HEK293 (cell line): ENCODE measurements around the gene LDLRAD4.

Experiments used
- CTCF ChIA-PET: fragments of 350-600 bp; formaldehyde crosslinking; extraction: SDS; loops from one replicate; lab custom pipeline; 2021; ENCODE audit warnings: antibody characterized with exemption; lab: Yijun Ruan, JAX
- POLR2A ChIA-PET: fragments of 300-600 bp; formaldehyde crosslinking; extraction: SDS; loops from one replicate; lab custom pipeline; 2020; ENCODE audit warnings: antibody characterized with exemption, inconsistent platforms; lab: Yijun Ruan, JAX
- H3K27ac ChIP-seq: fragments of 200-500 bp; sonication (Bioruptor generic); 2 replicates; pipeline ENCODE4 v1.5.1; 2014; ENCODE audit warnings: low read depth, low read length, control low read depth, inconsistent platforms; ENCODE audit errors: extremely low read depth
- H3K36me3 ChIP-seq, 2 experiments: fragments of 200-500 bp in 1 of 2; sonication (Bioruptor generic) in 1 of 2; 1 replicate in 1 of 2; 2 replicates in 1 of 2; pipeline ENCODE4 v1.5.1; 2014 to 2017; ENCODE audit warnings: inconsistent platforms in 2 of 2, low read length in 2 of 2; ENCODE audit not compliant: control insufficient read depth in 2 of 2, insufficient read depth in 1 of 2
- H3K4me1 ChIP-seq: fragments of 200-500 bp; sonication (Bioruptor generic); 2 replicates; pipeline ENCODE4 v1.5.1; 2014; ENCODE audit warnings: mild to moderate bottlenecking, low read length, inconsistent platforms; ENCODE audit not compliant: control insufficient read depth, insufficient read depth
- H3K4me3 ChIP-seq: 2 replicates; pipeline ENCODE4 v1.5.1; 2011; ENCODE audit warnings: low read depth, mild to moderate bottlenecking, control low read depth, low read length, moderate library complexity
- H3K9me3 ChIP-seq: fragments of 200-500 bp; sonication (Bioruptor generic); 2 replicates; pipeline ENCODE4 v1.5.1; 2014; ENCODE audit warnings: low read depth, low read length, inconsistent platforms; ENCODE audit not compliant: control insufficient read depth, insufficient read depth
- BCL6B ChIP-seq: fragments of 450-650 bp; formaldehyde crosslinking; IDR thresholded peaks from 2 replicates; pipeline ENCODE4 v1.5.1; 2017; ENCODE audit warnings: missing biosample characterization, missing genetic modification characterization
- ELK4 ChIP-seq: IDR thresholded peaks from 2 replicates; pipeline ENCODE4 v1.6.1; 2011; ENCODE audit warnings: mild to moderate bottlenecking, low read depth, low read length, borderline replicate concordance
- FEZF1 ChIP-seq: fragments of 450-650 bp; formaldehyde crosslinking; IDR thresholded peaks from 2 replicates; pipeline ENCODE4 v1.5.1; 2016; ENCODE audit warnings: missing biosample characterization, missing genetic modification characterization
- GLI2 ChIP-seq: fragments of 450-650 bp; formaldehyde crosslinking; IDR thresholded peaks from 2 replicates; pipeline ENCODE4; 2017; ENCODE audit warnings: missing biosample characterization, missing genetic modification characterization, low read depth, borderline replicate concordance
- KLF16 ChIP-seq: fragments of 450-650 bp; formaldehyde crosslinking; IDR thresholded peaks from 2 replicates; pipeline ENCODE4 v1.5.1; 2017; ENCODE audit warnings: missing biosample characterization, missing genetic modification characterization
- MZF1 ChIP-seq: fragments of 450-650 bp; formaldehyde crosslinking; IDR thresholded peaks from 2 replicates; pipeline ENCODE4 v1.5.1; 2017; ENCODE audit warnings: missing biosample characterization, missing genetic modification characterization, borderline replicate concordance
- SCRT1 ChIP-seq: fragments of 450-650 bp; formaldehyde crosslinking; IDR thresholded peaks from 2 replicates; pipeline ENCODE4 v1.5.1; 2016; ENCODE audit warnings: missing biosample characterization, missing genetic modification characterization, borderline replicate concordance
- ZBTB20 ChIP-seq: fragments of 450-650 bp; formaldehyde crosslinking; IDR thresholded peaks from 2 replicates; pipeline ENCODE4 v1.5.1; 2016; ENCODE audit warnings: missing biosample characterization, missing genetic modification characterization
- ZBTB48 ChIP-seq: fragments of 450-650 bp; formaldehyde crosslinking; IDR thresholded peaks from 2 replicates; pipeline ENCODE4 v1.5.1; 2016; ENCODE audit warnings: missing biosample characterization, missing genetic modification characterization
- ZBTB7A ChIP-seq: fragments of 450-650 bp; formaldehyde crosslinking; IDR thresholded peaks from 2 replicates; pipeline ENCODE4 v1.5.1; 2016; ENCODE audit warnings: low read depth, missing biosample characterization, missing genetic modification characterization
- ZEB2 ChIP-seq: fragments of 450-650 bp; formaldehyde crosslinking; IDR thresholded peaks from 2 replicates; pipeline ENCODE4 v1.5.1; 2016; ENCODE audit warnings: missing biosample characterization, missing genetic modification characterization
- ZFP69B ChIP-seq: fragments of 450-650 bp; formaldehyde crosslinking; IDR thresholded peaks from 2 replicates; pipeline ENCODE4 v1.5.1; 2016; ENCODE audit warnings: missing biosample characterization, missing genetic modification characterization
- ZIC2 ChIP-seq: fragments of 450-650 bp; formaldehyde crosslinking; IDR thresholded peaks from 2 replicates; pipeline ENCODE4 v1.5.1; 2016; ENCODE audit warnings: missing biosample characterization, missing genetic modification characterization
- ZNF175 ChIP-seq: fragments of 450-650 bp; formaldehyde crosslinking; IDR thresholded peaks from 2 replicates; pipeline ENCODE4 v1.5.1; 2016; ENCODE audit warnings: missing biosample characterization, missing genetic modification characterization
- ZNF19 ChIP-seq: fragments of 450-650 bp; formaldehyde crosslinking; IDR thresholded peaks from 2 replicates; pipeline ENCODE4; 2016; ENCODE audit warnings: missing biosample characterization, missing genetic modification characterization, low read depth
- ZNF274 ChIP-seq, 2 experiments: fragments of 200-500 bp in 1 of 2; fragments of 450-650 bp in 1 of 2; sonication (Bioruptor generic) in 1 of 2; formaldehyde crosslinking in 1 of 2; IDR thresholded peaks; 2 replicates each; pipeline versions ENCODE4 v1.5.1 to v1.6.1; 2014 to 2016; ENCODE audit warnings: borderline replicate concordance in 1 of 2, inconsistent platforms in 1 of 2, low read length in 1 of 2, missing biosample characterization in 1 of 2, missing genetic modification characterization in 1 of 2
- ZNF280D ChIP-seq: fragments of 450-650 bp; formaldehyde crosslinking; IDR thresholded peaks from 2 replicates; pipeline ENCODE4 v1.5.1; 2016; ENCODE audit warnings: missing biosample characterization, missing genetic modification characterization
- ZNF404 ChIP-seq: fragments of 450-650 bp; formaldehyde crosslinking; IDR thresholded peaks from 2 replicates; pipeline ENCODE4 v1.5.1; 2017; ENCODE audit warnings: missing biosample characterization, missing genetic modification characterization
- ZNF433 ChIP-seq: fragments of 450-650 bp; formaldehyde crosslinking; IDR thresholded peaks from 2 replicates; pipeline ENCODE4 v1.5.1; 2016; ENCODE audit warnings: missing biosample characterization, missing genetic modification characterization, low read depth
- ZNF514 ChIP-seq: fragments of 450-650 bp; formaldehyde crosslinking; IDR thresholded peaks from 2 replicates; pipeline ENCODE4 v1.5.1; 2016; ENCODE audit warnings: missing biosample characterization, missing genetic modification characterization
- ZNF623 ChIP-seq: fragments of 450-650 bp; formaldehyde crosslinking; IDR thresholded peaks from 2 replicates; pipeline ENCODE4 v1.5.1; 2016; ENCODE audit warnings: missing biosample characterization, missing genetic modification characterization
- ZNF639 ChIP-seq: fragments of 450-650 bp; formaldehyde crosslinking; IDR thresholded peaks from 2 replicates; pipeline ENCODE4 v1.5.1; 2016; ENCODE audit warnings: missing biosample characterization, missing genetic modification characterization
- ZNF670 ChIP-seq: fragments of 450-650 bp; formaldehyde crosslinking; IDR thresholded peaks from 2 replicates; pipeline ENCODE4 v1.5.1; 2016; ENCODE audit warnings: missing biosample characterization, missing genetic modification characterization, low read depth
- ZNF677 ChIP-seq: fragments of 450-650 bp; IDR thresholded peaks from 2 replicates; pipeline ENCODE4 v1.5.0; 2018; ENCODE audit warnings: missing biosample characterization, mild to moderate bottlenecking, missing genetic modification characterization, moderate library complexity
- ZNF777 ChIP-seq: fragments of 450-650 bp; formaldehyde crosslinking; IDR thresholded peaks from 2 replicates; pipeline ENCODE4 v1.5.1; 2017; ENCODE audit warnings: missing biosample characterization, missing genetic modification characterization, borderline replicate concordance
- ZNF830 ChIP-seq: fragments of 450-650 bp; IDR thresholded peaks from 2 replicates; pipeline ENCODE4 v1.5.0; 2018; ENCODE audit warnings: missing biosample characterization, missing genetic modification characterization, low read depth, mild to moderate bottlenecking, moderate library complexity
- ZSCAN5A ChIP-seq: fragments of 450-650 bp; formaldehyde crosslinking; IDR thresholded peaks from 2 replicates; pipeline ENCODE4 v1.5.1; 2016; ENCODE audit warnings: missing biosample characterization, missing genetic modification characterization

The LDLRAD4 gene

GRCh38 chr18:13412901-13413300 is 194.3 kb downstream of the LDLRAD4 start (continued):
- TF ChIP-seq ZNF639 = no peak
- TF ChIP-seq, all 188 proteins: peak for 0

- Histone ChIP-seq H3K9me3 (no peaks in the 10 kb centered on the region; the same call in 1 of the 2 replicates), H3K27ac (no peak overlapping the region), H3K4me3 (no peak overlapping the region), H3K36me3 (no peaks in the 10 kb centered on the region), H3K4me1 (no peaks in the 10 kb centered on the region; the same call in 1 of the 2 replicates)
- CTCF ChIA-PET = no interaction called here
- POLR2A ChIA-PET = no interaction called here
- TF ChIP-seq ZNF677 (tag by site-specific recombination) = no peak
- TF ChIP-seq ELK4 = no peak
- no peak for TF ChIP-seq ZNF670
- TF ChIP-seq BCL6B (tag by site-specific recombination) = no peak
- no peak for TF ChIP-seq SCRT1 (tag by site-specific recombination)
- no peak for TF ChIP-seq ZNF433 (tag by site-specific recombination)
Measured at GRCh38 chr18:13414102-13414501, 195.5 kb downstream of the LDLRAD4 start.

GRCh38 chr18:13414521-13414920 is 196.0 kb downstream of the LDLRAD4 start:
- TF ChIP-seq ZNF274 (IDR thresholded peaks at IDR 0.05; ENCODE audit: low read length) (no peak), ZNF274 (tag by site-specific recombination; IDR thresholded peaks at IDR 0.05; ENCODE audit: borderline replicate concordance) (no peak), ZNF404 (no peak), MZF1 (tag by site-specific recombination) (no peak), ZNF280D (no peak), ZBTB20 (tag by site-specific recombination) (no peak), ZEB2 (tag by site-specific recombination) (no peak), ZNF777 (no peak), KLF16 (no peak), ZNF514 (tag by site-specific recombination) (no peak), ZNF175 (tag by site-specific recombination) (no peak), ZBTB7A (tag by site-specific recombination) (no peak), GLI2 (no peak), ZNF623 (tag by site-specific recombination) (no peak), ZNF19 (no peak), ZIC2 (tag by site-specific recombination) (no peak), FEZF1 (tag by site-specific recombination) (no peak), ZSCAN5A (tag by site-specific recombination) (no peak), ZNF830 (tag by site-specific recombination) (no peak), ZFP69B (tag by site-specific recombination) (no peak), ZBTB48 (tag by site-specific recombination) (no peak)
- no peaks in the 10 kb centered on the region for H3K36me3 ChIP-seq
- CTCF ChIA-PET = no interaction called here

More at GRCh38 chr18:13414521-13414920, 196.0 kb downstream of the LDLRAD4 start:
- H3K9me3 ChIP-seq = no peaks in the 10 kb centered on the region; the same call in 1 of the 2 replicates
- H3K4me1 ChIP-seq = no peaks in the 10 kb centered on the region; the same call in 1 of the 2 replicates
- H3K4me3 ChIP-seq = no peak overlapping the region
- POLR2A ChIA-PET = no interaction called here
- H3K27ac ChIP-seq = no peak overlapping the region
